ENCODE data around the gene CNTNAP2.
"Not testable (repeated sequence)": the region's sequence is repeated elsewhere in the genome, so short reads cannot be mapped to it uniquely, and the experiment has no call there.

CNTNAP2 gene

DNA sequence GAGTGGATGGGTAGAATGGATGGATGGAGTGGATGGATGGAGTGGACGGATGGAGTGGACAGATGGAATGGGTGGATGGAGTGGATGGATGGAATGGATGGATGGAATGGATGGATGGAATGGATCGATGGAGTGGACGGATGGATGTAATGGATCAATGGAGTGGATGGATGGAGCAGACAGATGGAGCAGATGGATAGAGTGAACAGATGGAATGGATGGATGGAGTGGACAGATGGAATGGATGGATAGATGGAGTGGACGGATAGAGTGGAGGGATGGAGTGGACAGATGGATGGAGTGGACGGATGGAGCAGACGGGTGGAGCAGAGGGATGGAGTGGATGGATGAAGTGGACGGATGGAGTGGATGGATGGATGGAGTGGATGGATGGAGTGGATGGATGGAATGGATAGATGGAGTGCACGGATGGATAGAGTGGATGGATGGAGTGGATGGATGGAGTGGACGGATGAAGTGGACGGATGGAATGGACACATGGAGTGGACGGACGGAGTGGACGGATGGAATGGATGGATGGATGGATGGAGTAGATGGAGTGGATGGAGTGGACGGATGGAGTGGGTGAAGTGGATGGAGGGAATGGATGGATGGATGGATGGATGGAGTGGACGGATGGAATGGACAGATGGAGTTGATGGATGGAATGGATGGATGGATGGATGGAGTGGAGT is 2213.7 kb downstream of the CNTNAP2 start:
- ATAC-seq (ENCODE audit: insufficient read depth, low read depth) (no peak), DNase-seq (no peak)
- Histone ChIP-seq H3K4me2 (ENCODE audit: insufficient read depth, low read length) (no peak overlapping the region), H3K27me3 (ENCODE audit: insufficient read depth, low read length, poor library complexity) (peaks cover 12% of the 10 kb centered on the region), H4K20me1 (ENCODE audit: insufficient read depth, low read length) (no peaks in the 10 kb centered on the region), H3K4me1 (ENCODE audit: insufficient read depth, low read length) (no peaks in the 10 kb centered on the region), H3K27ac (ENCODE audit: low read length) (no peak overlapping the region), H3K79me2 (ENCODE audit: insufficient read depth, low read length) (no peaks in the 10 kb centered on the region), H3K9ac (ENCODE audit: low read depth, low read length) (no peak overlapping the region), H3K36me3 (ENCODE audit: insufficient read depth, low read length) (no peaks in the 10 kb centered on the region), H3K4me3 (ENCODE audit: low read depth in 1 of 2, low read length in 2 of 2) (no peak overlapping the region), H3K9me3 (ENCODE audit: insufficient read depth, low read length, severe bottlenecking) (peaks cover 16% of the 10 kb centered on the region), H2AFZ (ENCODE audit: low read depth, low read length) (no peak overlapping the region)
- no peak for TF ChIP-seq EZH2 (IDR thresholded peaks at IDR 0.05; ENCODE audit: borderline replicate concordance, low read depth, low read length, severe bottlenecking)
- TF ChIP-seq, protein P1, sequence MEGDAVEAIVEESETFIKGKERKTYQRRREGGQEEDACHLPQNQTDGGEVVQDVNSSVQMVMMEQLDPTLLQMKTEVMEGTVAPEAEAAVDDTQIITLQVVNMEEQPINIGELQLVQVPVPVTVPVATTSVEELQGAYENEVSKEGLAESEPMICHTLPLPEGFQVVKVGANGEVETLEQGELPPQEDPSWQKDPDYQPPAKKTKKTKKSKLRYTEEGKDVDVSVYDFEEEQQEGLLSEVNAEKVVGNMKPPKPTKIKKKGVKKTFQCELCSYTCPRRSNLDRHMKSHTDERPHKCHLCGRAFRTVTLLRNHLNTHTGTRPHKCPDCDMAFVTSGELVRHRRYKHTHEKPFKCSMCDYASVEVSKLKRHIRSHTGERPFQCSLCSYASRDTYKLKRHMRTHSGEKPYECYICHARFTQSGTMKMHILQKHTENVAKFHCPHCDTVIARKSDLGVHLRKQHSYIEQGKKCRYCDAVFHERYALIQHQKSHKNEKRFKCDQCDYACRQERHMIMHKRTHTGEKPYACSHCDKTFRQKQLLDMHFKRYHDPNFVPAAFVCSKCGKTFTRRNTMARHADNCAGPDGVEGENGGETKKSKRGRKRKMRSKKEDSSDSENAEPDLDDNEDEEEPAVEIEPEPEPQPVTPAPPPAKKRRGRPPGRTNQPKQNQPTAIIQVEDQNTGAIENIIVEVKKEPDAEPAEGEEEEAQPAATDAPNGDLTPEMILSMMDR (IDR thresholded peaks at IDR 0.05; ENCODE audit: borderline replicate concordance, extremely low read depth, low read length, poor library complexity, severe bottlenecking), result no peak

DNA sequence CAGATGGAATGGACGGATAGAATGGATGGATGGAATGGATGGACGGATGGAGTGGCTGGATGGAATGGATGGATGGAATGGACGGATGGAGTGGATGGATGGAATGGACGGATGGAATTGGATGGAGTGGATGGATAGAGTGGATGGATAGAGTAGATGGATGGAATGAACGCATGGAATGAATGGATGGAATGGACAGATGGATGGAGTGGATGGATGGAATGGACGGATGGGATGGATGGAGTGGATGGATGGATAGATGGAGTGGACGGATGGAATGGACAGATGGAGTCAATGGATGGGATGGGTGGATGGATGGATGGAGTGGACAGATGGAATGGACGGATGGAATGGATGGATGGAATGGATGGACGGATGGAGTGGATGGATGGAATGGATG is 2214.2 kb downstream of the CNTNAP2 start:
- Histone ChIP-seq H3K4me3 (ENCODE audit: low read depth in 1 of 2, low read length in 2 of 2) (no peak overlapping the region), H3K9me3 (ENCODE audit: insufficient read depth, low read length, severe bottlenecking) (peaks cover 16% of the 10 kb centered on the region), H3K27me3 (ENCODE audit: insufficient read depth, low read length, poor library complexity) (peaks cover 18% of the 10 kb centered on the region), H3K79me2 (ENCODE audit: insufficient read depth, low read length) (no peaks in the 10 kb centered on the region), H3K27ac (ENCODE audit: low read length) (no peak overlapping the region), H3K4me2 (ENCODE audit: insufficient read depth, low read length) (no peak overlapping the region), H2AFZ (ENCODE audit: low read depth, low read length) (no peak overlapping the region), H3K9ac (ENCODE audit: low read depth, low read length) (no peak overlapping the region), H4K20me1 (ENCODE audit: insufficient read depth, low read length) (no peaks in the 10 kb centered on the region), H3K36me3 (ENCODE audit: insufficient read depth, low read length) (no peaks in the 10 kb centered on the region), H3K4me1 (ENCODE audit: insufficient read depth, low read length) (no peaks in the 10 kb centered on the region)
- ATAC-seq (ENCODE audit: insufficient read depth, low read depth) (no peak), DNase-seq (no peak)
- no peak for TF ChIP-seq EZH2 (IDR thresholded peaks at IDR 0.05; ENCODE audit: borderline replicate concordance, low read depth, low read length, severe bottlenecking)
- TF ChIP-seq, protein P1 (IDR thresholded peaks at IDR 0.05; ENCODE audit: borderline replicate concordance, extremely low read depth, low read length, poor library complexity, severe bottlenecking), result no peak

DNA sequence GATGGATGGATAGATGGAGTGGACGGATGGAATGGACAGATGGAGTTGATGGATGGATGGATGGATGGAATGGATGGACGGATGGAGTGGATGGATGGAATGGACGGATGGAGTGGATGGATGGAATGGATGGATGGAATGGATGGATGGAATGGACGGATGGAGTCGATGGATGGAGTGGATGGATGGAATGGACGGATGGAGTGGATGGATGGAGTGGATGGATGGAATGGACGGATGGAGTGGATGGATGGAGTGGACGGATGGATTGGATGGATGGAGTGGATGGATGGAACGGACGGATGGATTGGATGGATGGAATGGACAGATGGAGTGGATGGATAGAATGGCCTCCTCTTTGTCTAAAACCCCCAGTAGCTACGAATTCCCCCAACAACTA is 2214.9 kb downstream of the CNTNAP2 start:
- H3K4me3 ChIP-seq (ENCODE audit: low read depth in 1 of 2, low read length in 2 of 2); H3K4me2 ChIP-seq (ENCODE audit: insufficient read depth, low read length); H3K4me1 ChIP-seq (ENCODE audit: insufficient read depth, low read length); DNase-seq; H2AFZ ChIP-seq (ENCODE audit: low read depth, low read length); H4K20me1 ChIP-seq (ENCODE audit: insufficient read depth, low read length); H3K79me2 ChIP-seq (ENCODE audit: insufficient read depth, low read length); H3K36me3 ChIP-seq (ENCODE audit: insufficient read depth, low read length); ATAC-seq (ENCODE audit: insufficient read depth, low read depth); H3K27ac ChIP-seq (ENCODE audit: low read length); H3K9ac ChIP-seq (ENCODE audit: low read depth, low read length): not testable (repeated sequence)
- Histone ChIP-seq H3K27me3 (ENCODE audit: insufficient read depth, low read length, poor library complexity) (peaks cover 19% of the 10 kb centered on the region), H3K9me3 (ENCODE audit: insufficient read depth, low read length, severe bottlenecking) (peaks cover 16% of the 10 kb centered on the region)

DNA sequence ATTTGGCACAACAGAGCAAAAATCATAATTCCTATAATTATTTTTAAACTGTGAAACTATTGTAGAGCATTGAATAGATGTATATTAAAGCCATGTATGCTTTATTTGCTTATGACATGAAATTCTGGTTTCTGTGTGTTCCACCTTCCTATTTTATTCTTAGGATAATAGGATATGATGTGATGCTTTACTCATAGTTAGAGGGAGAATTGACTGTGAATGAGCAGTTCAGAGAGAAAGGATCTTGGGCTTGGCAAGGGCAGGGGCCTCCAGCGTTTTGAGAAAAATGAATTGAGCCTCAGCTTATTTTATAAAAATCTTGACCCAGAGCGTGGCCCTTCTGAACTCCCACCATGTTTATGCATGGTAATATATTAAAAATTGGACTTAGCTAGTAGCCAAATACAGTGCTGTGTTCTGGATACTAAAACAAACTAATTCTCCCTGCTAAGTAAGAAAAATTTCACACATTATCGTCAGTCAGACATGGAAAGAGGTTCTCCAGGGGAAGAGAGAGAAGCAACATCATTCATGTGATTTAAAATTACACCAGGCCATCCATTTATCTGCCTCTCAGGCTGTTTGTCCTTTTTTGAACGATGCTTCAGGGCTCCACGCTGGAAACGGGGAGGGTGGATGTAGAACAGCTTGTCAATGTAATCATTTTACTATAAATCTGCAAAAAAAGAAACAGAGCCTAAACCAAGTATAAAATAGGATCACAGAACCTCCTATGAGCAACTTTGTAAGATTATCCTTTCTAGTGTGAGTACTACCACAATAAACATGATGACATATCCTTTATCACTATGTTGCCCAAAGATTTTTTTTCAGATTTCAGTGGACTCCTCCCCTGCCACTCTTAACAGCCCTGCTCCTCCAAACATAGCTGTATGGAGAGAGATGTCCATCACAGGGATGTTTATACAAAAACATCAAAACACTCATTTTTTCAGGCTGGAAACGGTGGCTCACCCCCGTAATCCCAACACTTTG is 2215.9 kb downstream of the CNTNAP2 start:
- Histone ChIP-seq H3K27me3 (ENCODE audit: insufficient read depth, low read length, poor library complexity) (peaks cover 30% of the 10 kb centered on the region), H3K36me3 (ENCODE audit: insufficient read depth, low read length) (no peaks in the 10 kb centered on the region), H3K79me2 (ENCODE audit: insufficient read depth, low read length) (no peaks in the 10 kb centered on the region), H3K9me3 (ENCODE audit: insufficient read depth, low read length, severe bottlenecking) (peaks cover 16% of the 10 kb centered on the region), H4K20me1 (ENCODE audit: insufficient read depth, low read length) (no peaks in the 10 kb centered on the region), H3K4me1 (ENCODE audit: insufficient read depth, low read length) (no peaks in the 10 kb centered on the region), H3K9ac (ENCODE audit: low read depth, low read length) (no peak overlapping the region), H3K4me3 (ENCODE audit: low read depth in 1 of 2, low read length in 2 of 2) (no peak overlapping the region), H3K4me2 (ENCODE audit: insufficient read depth, low read length) (no peak overlapping the region), H3K27ac (ENCODE audit: low read length) (no peak overlapping the region), H2AFZ (ENCODE audit: low read depth, low read length) (no peak overlapping the region)
- TF ChIP-seq, protein P1 (IDR thresholded peaks at IDR 0.05; ENCODE audit: borderline replicate concordance, extremely low read depth, low read length, poor library complexity, severe bottlenecking), result no peak
- no peak for TF ChIP-seq EZH2 (IDR thresholded peaks at IDR 0.05; ENCODE audit: borderline replicate concordance, low read depth, low read length, severe bottlenecking)
- ATAC-seq (ENCODE audit: insufficient read depth, low read depth), result no peak
- no peak for DNase-seq
